Measurements from ENCODE around the gene TMEM270.
A peak's percentile ranks its signal among the peaks of the same experiment; 100 is the strongest.
"Not testable (repeated sequence)": the region's sequence is repeated elsewhere in the genome, so short reads cannot be mapped to it uniquely, and the experiment has no call there.

The TMEM270 gene

DNA sequence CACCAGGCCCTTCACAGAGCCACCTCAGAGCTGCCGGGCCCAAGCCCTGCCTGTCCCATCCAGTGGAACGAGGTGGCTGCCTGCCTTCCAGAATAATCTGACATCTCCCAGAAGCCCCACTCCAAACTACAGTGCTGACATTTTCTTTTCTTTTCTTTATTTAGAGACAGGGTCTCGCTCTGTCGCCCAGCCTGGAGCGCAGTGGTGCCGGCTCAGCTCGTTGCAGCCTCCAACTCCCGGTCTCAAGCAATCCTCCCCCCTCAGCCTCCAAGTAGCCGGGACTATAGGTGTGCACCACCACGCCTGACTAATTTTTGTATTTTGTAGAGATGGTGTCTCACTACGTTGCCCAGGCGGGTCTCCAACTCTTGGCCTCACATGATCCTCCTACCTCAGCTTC is 346 bp downstream of the TMEM270 start:
- DNase-seq: no peak

- no peak for DNase-seq
Measured at GRCh38 chr7:73864981-73865711, 4.2 kb downstream of the TMEM270 start.

DNA sequence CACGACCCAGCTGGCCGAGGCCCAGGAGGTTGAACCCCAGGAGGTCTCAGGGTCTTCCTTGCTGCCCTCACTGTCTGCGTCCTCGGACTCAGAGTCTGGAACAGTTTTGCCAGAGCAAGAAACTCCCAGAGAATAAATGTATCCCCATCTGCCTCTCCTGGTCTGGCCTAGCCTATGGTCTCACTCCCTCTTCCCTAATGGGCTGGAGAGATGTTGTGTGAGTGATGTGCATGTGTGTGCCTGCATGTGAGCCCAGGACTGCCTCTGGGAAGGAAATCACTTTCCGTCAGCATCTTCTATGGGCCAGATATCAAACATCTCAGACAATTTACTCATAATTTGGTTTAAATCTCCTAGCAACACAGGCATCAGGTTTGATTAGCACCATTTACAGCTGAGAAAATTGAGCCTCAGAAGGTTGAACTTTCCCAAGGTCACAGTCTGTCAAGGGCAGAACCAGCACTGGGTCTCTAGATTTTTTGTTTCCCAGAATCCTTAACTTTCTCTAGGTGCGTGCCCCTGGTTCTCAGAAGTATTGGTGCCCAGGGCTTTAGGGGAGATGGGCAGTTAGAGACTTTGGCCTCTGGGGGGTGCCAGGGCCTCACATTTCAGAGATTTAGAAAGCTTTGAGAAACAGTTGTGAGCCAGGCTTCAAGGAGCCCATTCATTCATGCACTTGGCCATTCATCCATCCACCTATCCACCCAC is 4.9 kb downstream of the TMEM270 start:
- peak; percentile 61 for DNase-seq

GRCh38 chr7:73866446-73866767 is 5.4 kb downstream of the TMEM270 start:
- DNase-seq: no peak

DNA sequence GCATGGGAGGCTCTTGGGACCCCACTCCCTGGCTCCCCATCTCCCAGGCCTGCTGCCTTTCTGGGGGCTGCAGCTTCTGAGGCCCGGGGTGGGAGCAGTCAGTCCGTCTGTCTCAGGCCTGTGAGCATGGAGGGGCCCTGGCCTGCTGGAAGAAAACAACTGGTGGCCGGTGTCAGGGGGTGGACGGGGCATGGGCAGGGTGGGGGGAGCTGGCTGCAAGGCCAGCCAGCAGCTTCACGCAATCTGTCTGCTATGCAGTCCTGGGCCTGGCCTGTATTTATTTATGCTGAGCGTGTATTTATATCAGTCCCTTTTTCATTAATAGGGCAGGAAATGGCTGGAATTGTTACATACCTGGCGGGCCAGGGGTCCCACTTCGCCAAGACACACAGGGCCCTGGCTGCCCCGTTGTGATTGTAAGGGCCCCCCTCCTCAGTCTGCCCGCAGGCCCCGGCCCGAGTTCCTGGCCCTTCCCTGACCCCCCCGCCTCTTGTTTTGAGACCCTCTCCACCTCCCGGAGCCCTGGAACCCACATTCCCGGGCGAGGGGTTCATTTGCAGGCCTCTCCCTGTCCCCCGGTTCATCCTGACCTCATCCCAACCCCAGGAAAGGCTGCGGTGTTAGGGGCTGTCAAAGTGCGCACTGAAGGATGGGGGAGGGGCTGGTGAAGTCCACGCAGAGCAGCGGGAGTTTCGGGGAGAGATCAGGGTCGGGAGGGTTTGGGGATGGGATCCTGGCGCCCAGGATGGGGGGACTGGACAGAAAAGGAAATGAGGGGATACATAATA is 8.2 kb downstream of the TMEM270 start:
- no peak for DNase-seq

DNA sequence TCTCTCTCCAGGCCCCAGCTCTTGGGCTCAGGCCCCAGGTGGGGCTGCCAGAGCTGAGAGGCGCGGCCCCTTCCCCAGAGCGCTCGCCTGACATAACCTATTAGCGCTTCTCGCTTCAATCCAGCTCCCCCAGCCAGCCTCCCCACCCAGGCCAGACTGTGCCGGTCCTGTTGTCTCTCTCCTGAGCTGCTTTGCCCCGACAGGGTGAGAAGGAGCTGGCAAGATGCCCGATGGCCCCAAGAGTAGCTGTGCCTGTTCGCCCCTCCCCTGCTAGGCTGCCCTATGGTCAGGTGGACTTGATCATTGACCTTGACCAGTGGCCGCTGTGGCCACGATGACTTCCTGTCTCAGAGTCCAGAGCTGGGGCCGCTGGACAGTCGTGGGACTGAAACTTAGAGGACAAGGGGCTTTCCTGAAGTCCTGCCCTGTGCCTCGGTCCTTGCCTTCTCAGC is 9.1 kb downstream of the TMEM270 start:
- DNase-seq: no peak

DNA sequence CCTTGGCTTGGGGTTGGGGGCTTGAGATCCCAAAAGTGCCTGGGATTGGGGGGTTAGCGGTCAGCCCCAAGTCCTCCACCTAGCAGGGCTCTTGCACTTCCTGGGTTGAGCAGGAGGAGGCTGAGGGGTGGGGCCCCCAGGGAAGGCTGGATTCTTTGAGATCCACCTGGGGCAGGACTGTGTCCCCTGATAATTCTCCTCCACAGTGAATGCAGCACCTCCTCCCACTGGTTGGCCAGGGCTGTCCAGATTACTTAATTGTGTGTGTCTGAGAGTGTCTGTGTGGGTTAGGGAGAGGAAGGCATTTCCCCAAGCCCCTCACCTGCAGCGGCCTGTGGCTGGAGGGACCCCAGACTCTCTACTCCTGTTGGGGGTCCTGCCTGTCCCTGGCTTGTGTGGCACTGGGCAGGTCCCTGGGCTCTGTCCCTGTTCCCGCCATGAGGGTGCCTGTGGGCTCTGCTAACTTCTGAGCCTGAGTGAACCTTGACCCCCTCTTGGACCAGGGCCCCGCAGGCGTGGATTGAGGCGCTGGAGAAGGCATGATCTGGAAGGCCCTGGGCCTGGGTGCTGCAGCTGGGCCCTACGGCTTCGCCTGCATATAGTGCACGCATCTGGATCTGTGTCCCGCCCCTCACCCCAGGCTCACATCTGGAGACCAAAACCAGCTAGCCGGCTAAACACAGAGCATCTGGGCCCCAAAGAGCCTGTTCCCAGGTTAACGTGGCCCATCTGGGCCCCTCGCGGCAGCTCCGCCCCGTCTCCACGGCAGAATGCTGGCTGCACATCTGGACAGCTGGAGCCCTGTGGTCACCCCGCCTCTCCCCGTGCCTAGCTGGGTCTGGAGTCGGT is 10.4 kb downstream of the TMEM270 start:
- no peak for DNase-seq

- DNase-seq: no peak
Measured at GRCh38 chr7:73872056-73872908, 11.3 kb downstream of the TMEM270 start.

- DNase-seq: no peak
Measured at GRCh38 chr7:73876361-73876760, 15.4 kb downstream of the TMEM270 start.

DNA sequence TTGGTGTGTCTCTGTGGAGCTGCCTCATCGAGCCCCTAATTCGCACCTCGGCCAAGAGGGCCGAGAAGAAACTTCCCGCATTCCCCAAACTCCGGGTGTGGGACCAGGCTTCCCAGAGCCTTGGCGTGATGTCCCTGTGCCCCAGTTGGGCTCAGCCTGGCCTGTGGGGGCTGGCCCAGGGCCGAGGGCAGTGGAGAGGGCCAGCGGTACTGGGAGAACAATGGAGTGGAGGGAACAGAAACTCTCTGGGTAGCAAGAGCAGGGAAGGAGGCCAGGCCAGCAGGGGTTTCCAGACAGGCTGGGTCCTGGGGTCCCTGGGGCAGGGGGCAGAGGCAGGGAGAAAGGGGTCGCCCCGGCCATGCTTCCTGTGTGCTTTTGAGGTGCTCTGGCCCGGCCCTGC is 16.0 kb downstream of the TMEM270 start:
- DNase-seq: no peak

DNA sequence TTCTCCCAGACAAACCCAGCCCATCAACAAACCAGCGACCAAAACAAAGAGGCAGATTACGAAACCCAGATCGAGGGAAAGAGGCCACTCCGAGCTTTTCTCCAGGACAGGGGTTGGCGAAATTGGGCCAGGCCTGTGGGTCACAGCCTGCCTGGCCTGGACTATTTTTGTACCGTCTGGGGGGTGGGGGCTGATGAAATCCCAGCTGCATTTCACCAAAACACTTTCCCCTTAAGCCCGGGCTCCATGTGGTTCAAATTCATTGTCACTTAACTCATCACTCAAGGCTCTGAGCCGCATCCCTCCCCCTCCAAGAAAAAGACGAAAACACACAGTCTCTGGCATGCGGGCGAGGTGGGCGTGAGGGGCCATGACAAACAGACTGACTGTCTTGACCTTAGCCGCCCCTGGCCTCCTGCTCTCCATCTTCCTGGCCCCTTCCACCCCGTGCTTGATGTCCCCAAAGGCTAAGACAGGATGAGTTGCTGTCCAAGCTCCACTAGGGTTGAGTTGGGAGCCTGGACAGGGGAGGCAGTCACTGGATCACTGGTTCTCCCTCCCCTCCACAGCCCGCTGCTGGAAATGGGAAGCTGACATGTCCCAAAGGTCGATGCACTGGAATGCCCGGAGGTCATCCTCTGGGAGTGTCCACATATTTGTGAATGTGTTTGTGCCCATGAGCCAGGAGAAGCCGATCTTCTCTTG is 19.2 kb downstream of the TMEM270 start:
- peak; percentile 80 for DNase-seq

GRCh38 chr7:73880755-73881328 is 19.9 kb downstream of the TMEM270 start:
- no peak for DNase-seq

DNA sequence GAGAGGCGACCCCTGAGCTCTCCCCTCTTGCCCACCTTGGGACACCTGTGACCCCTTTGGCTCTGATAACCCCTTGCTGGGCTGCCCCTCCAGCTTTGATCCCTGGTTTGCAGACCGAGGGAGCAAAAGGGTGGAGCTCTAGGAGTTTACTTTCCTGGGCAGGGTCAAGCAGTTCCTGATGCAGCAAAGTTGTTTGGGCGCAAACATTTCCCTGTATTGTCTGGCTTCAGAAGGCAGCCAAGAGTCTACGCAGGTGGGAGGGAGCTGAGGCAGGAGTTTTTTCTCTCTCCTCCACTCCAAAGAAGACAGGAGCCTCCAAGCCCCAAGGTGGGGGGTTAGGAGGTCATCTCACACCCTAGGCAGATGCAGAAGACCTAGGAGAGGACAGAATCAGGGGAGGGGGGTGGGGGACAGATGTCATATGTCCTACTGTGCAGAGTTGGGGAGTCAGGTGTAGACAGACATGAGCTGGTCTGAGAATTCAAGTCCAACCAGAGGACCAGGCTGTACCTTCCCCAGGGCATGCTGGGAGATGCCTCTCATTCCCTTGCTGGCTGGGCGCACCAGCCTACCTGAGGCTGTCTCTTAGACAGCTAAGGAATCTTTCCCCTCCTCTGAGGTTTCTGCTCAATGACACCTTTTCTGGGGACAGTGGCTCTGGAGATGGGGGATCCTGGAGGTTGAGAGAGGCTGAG is 20.5 kb downstream of the TMEM270 start:
- no peak for DNase-seq

GRCh38 chr7:73882047-73882402 is 21.1 kb downstream of the TMEM270 start:
- no peak for DNase-seq

DNA sequence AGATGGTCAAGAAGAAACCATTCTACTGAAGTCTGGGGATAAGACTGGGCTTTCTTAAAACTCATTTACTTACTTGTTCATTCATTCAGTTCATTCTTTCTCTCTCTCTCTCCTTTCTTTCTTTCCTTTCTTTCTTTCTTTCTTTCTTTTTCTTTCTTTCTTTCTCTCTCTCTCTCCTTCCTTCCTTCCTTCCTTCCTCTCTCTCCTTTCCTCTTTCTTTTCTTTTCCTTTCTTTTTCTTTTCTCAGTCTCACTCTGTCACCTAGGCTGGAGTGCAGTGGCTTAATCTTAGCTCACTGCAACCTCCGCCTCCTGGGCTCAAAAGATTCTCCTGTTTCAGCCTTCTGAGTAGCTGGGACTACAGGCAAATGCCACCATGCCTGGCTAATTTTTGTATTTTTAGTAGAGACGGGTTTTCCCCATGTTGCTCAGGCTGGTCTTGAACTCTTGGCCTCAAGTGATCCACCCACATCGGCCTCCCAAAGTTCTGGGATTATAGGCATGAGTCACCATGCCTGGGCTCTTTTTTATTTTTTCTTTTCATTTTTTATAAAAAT is 24.0 kb downstream of the TMEM270 start:
- not testable (repeated sequence) for DNase-seq

- DNase-seq: no peak
Measured at GRCh38 chr7:73885433-73885974, 24.5 kb downstream of the TMEM270 start.

DNA sequence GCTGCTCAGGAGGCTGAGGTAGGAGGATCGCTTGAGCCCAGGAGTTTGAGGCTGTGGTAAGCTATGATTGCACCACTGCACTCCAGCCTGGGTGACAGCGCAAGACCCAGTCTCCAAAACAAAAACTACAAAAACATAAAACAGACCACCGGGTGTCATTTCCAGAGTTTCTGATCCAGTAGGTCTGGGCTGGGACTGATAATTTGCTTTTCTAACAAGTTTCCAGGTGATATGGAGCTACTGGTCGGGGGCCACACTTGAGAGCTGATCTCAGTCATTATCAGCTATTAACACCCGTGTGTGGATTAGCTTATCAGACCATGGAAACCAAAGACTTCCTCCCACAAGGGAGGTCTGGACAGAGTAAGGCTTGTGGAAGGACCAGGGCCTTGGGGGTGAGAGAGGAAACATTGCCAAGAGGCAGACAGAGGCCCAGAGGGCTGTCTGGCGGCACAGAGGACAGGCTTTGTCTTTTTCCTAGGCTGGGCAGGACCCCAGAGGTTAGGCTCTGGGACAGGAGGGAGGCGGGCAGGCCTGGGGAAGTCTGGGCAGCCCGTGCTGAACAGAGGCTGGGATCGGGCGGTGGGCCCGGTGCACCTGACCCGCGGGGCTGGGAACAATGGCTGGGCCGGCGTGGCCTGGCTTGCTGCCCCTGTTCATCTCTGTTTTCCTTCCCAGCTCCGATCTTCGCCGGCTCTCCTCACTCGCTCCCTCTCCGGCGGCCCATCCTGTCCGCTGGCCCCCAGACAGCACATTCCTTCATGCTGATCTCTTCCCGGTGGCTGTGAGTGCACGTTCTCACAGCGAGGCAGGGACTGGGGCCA is 25.2 kb downstream of the TMEM270 start:
- DNase-seq: peak; percentile 77

DNA sequence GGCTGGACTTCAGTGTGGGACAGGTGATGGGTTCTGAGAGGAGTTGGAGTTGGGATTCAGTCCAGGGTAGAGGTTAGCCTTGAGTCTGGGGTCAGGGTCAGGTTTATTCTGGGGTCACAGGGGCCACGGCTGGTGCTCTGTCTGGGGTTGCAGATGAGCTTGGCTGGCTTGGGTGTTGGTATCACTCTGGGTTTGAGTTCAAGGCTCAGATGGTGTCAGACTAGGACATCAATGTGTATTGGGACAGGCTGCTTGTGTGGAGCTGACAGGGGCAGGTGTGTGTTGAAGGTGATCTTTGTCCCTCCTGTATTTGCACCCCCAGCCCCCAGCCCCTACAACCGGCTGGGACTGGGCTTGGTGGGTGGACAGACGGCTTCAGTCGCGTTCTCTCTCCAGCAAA is 26.8 kb downstream of the TMEM270 start:
- no peak for DNase-seq
